Trophoblast cell (in vitro differentiated cells and primary cell): Measurements from ENCODE around the gene SIMC1.

Source experiments
- DNase-seq, 2 donors: peaks; one replicate each; pipeline ENCODE4 v3.0.0-alpha.2; 2016
- H2AFZ ChIP-seq: 2 replicates; pipeline ENCODE4 v1.6.1; 2013; ENCODE audit warnings: low read length, moderate library complexity, mild to moderate bottlenecking; ENCODE audit not compliant: insufficient read depth, poor library complexity
- H2AK5ac ChIP-seq: 2 replicates; pipeline ENCODE4 v1.6.1; 2013; ENCODE audit warnings: mild to moderate bottlenecking, low read length
- H2BK120ac ChIP-seq: 2 replicates; pipeline ENCODE4 v1.6.1; 2013; ENCODE audit warnings: low read length, mild to moderate bottlenecking, moderate library complexity; ENCODE audit not compliant: insufficient read depth, poor library complexity
- H2BK12ac ChIP-seq: 2 replicates; pipeline ENCODE4 v1.6.1; 2013; ENCODE audit warnings: mild to moderate bottlenecking, low read length, moderate library complexity
- H2BK5ac ChIP-seq: 2 replicates; pipeline ENCODE4 v1.6.1; 2013; ENCODE audit warnings: low read length, low read depth, moderate library complexity, mild to moderate bottlenecking; ENCODE audit not compliant: poor library complexity
- H3K14ac ChIP-seq: 2 replicates; pipeline ENCODE4 v1.6.1; 2013; ENCODE audit warnings: mild to moderate bottlenecking, low read length
- H3K18ac ChIP-seq: 2 replicates; pipeline ENCODE4 v1.6.1; 2013; ENCODE audit warnings: mild to moderate bottlenecking, low read length
- H3K23ac ChIP-seq: 2 replicates; pipeline ENCODE4 v1.6.1; 2013; ENCODE audit warnings: low read length
- H3K27ac ChIP-seq: 2 replicates; pipeline ENCODE4 v1.5.1; 2013; ENCODE audit warnings: low read depth, mild to moderate bottlenecking, inconsistent platforms, low read length, moderate library complexity
- H3K27me3 ChIP-seq: 2 replicates; pipeline ENCODE4 v1.6.1; 2013; ENCODE audit warnings: inconsistent platforms, mild to moderate bottlenecking, low read length, moderate library complexity; ENCODE audit not compliant: insufficient read depth
- H3K36me3 ChIP-seq, 2 experiments: 1 replicate in 1 of 2; 2 replicates in 1 of 2; pipeline ENCODE4 v1.6.1; 2013; ENCODE audit warnings: low read length in 2 of 2, mild to moderate bottlenecking in 2 of 2, moderate library complexity in 1 of 2; ENCODE audit not compliant: insufficient read depth in 2 of 2, control insufficient read depth in 1 of 2
- H3K4ac ChIP-seq: 2 replicates; pipeline ENCODE4 v1.6.1; 2013; ENCODE audit warnings: low read depth, mild to moderate bottlenecking, low read length, moderate library complexity
- H3K4me1 ChIP-seq, 2 experiments: 1 replicate in 1 of 2; 2 replicates in 1 of 2; pipeline ENCODE4 v1.6.1; 2013; ENCODE audit warnings: low read length in 2 of 2, mild to moderate bottlenecking in 2 of 2, moderate library complexity in 1 of 2; ENCODE audit not compliant: insufficient read depth in 2 of 2, control insufficient read depth in 1 of 2
- H3K4me2 ChIP-seq: 2 replicates; pipeline ENCODE4 v1.6.1; 2013; ENCODE audit warnings: inconsistent platforms, mild to moderate bottlenecking, low read length, moderate library complexity
- H3K4me3 ChIP-seq: 2 replicates; pipeline ENCODE4 v1.5.1; 2013; ENCODE audit warnings: mild to moderate bottlenecking, low read depth, low read length, inconsistent platforms
- H3K79me1 ChIP-seq: one replicate; pipeline ENCODE4 v1.6.1; 2013; ENCODE audit warnings: low read length
- H3K79me2 ChIP-seq: 2 replicates; pipeline ENCODE4 v1.6.1; 2013; ENCODE audit warnings: low read length, mild to moderate bottlenecking; ENCODE audit not compliant: control insufficient read depth, insufficient read depth, poor library complexity
- H3K9ac ChIP-seq: 2 replicates; pipeline ENCODE4 v1.6.1; 2013; ENCODE audit warnings: mild to moderate bottlenecking, low read length
- H3K9me3 ChIP-seq: 2 replicates; pipeline ENCODE4 v1.6.1; 2013; ENCODE audit warnings: low read depth, mild to moderate bottlenecking, control low read depth, inconsistent platforms, low read length; ENCODE audit not compliant: insufficient read depth
- H4K12ac ChIP-seq: 2 replicates; pipeline ENCODE4 v1.6.1; 2013; ENCODE audit warnings: low read depth, mild to moderate bottlenecking, low read length, moderate library complexity
- H4K8ac ChIP-seq: 2 replicates; pipeline ENCODE4 v1.6.1; 2013; ENCODE audit warnings: low read depth, mild to moderate bottlenecking, low read length, moderate library complexity
- H4K91ac ChIP-seq: one replicate; pipeline ENCODE4 v1.6.1; 2013; ENCODE audit warnings: low read depth, mild to moderate bottlenecking, low read length, moderate library complexity
- WGBS: extraction: QIAGEN DNeasy Blood & Tissue Kit; methylation state at CpG from one replicate; pipeline ENCODE4 v1.1.7; 2013; ENCODE audit warnings: missing lambda C conversion rate; ENCODE audit not compliant: insufficient read length, insufficient coverage; ENCODE audit errors: extremely low coverage; 5-methylcytosine and 5-hydroxymethylcytosine counted together

Gene SIMC1

GRCh38 chr5:176391999-176392398, 153.8 kb downstream of the SIMC1 start:
- H3K36me3 ChIP-seq, result peaks cover 34 to 48% of the 10 kb centered on the region in 2 experiments
- no peak overlapping the region for H2AK5ac ChIP-seq
- no peak overlapping the region for H3K18ac ChIP-seq
- H3K4me3 ChIP-seq, result no peak overlapping the region
- H3K9me3 ChIP-seq, result no peaks in the 10 kb centered on the region
- no peak overlapping the region for H3K23ac ChIP-seq
- H2BK5ac ChIP-seq, result no peak overlapping the region
- H2AFZ ChIP-seq, result no peak overlapping the region
- H3K27ac ChIP-seq, result no peak overlapping the region
- peaks cover 5 to 15% of the 10 kb centered on the region in 2 experiments for H3K4me1 ChIP-seq
- no peak overlapping the region for H3K4me2 ChIP-seq
- H3K4ac ChIP-seq, result no peak overlapping the region
- H2BK120ac ChIP-seq, result no peak overlapping the region
- H3K14ac ChIP-seq, result no peak overlapping the region
- no peaks in the 10 kb centered on the region for H3K27me3 ChIP-seq
- H3K79me1 ChIP-seq, result peaks cover 11% of the 10 kb centered on the region
- H4K8ac ChIP-seq, result no peak overlapping the region
- WGBS, result no CpG with 5 or more reads among the region's 4 CpGs
- H3K9ac ChIP-seq, result no peak overlapping the region
- H2BK12ac ChIP-seq, result no peak overlapping the region
- H4K12ac ChIP-seq, result no peak overlapping the region
- H3K79me2 ChIP-seq, result peaks cover 11% of the 10 kb centered on the region
- DNase-seq, result no peak
- H4K91ac ChIP-seq, result no peak overlapping the region

DNA sequence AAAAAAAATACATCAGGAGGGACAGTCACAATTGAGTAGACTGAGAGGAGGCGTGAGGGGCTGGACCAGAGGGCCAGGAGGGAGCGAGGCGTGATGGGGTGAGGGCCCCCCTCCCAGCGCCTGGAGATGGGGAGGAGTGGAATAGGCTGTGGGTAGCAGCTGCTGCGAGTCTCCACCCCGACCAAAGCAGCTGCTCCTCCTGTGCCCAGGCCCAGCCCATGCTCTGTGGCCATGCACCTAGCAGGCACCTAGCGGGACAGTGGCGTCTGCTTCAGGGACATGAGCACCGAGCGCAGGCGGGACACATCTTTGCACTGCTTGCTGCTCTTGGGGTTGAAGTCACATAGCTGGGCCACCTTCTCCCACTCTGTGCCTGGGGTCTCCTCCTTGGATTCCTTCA, 154.3 kb downstream of the SIMC1 start:
- H3K79me2 ChIP-seq, result peaks cover 11% of the 10 kb centered on the region
- no peak overlapping the region for H3K9ac ChIP-seq
- no peak overlapping the region for H2BK12ac ChIP-seq
- peaks cover 5 to 12% of the 10 kb centered on the region in 2 experiments for H3K4me1 ChIP-seq
- no peak overlapping the region for H2BK120ac ChIP-seq
- WGBS, result no CpG with 5 or more reads among the region's 11 CpGs
- H3K4ac ChIP-seq, result no peak overlapping the region
- no peak overlapping the region for H3K14ac ChIP-seq
- no peak overlapping the region for H2AK5ac ChIP-seq
- no peak overlapping the region for H4K12ac ChIP-seq
- H3K4me3 ChIP-seq, result no peak overlapping the region
- H4K91ac ChIP-seq, result no peak overlapping the region
- peaks cover 11% of the 10 kb centered on the region for H3K79me1 ChIP-seq
- H3K18ac ChIP-seq, result no peak overlapping the region
- H2BK5ac ChIP-seq, result no peak overlapping the region
- H3K27ac ChIP-seq, result no peak overlapping the region
- no peak overlapping the region for H3K4me2 ChIP-seq
- no peak for DNase-seq
- no peaks in the 10 kb centered on the region for H3K9me3 ChIP-seq
- H2AFZ ChIP-seq, result no peak overlapping the region
- H3K27me3 ChIP-seq, result no peaks in the 10 kb centered on the region
- no peak overlapping the region for H3K23ac ChIP-seq
- no peak overlapping the region for H4K8ac ChIP-seq
- H3K36me3 ChIP-seq, result peaks cover 37 to 52% of the 10 kb centered on the region in 2 experiments

- H2AK5ac ChIP-seq, result no peak overlapping the region
- H3K4me2 ChIP-seq, result no peak overlapping the region
- H4K8ac ChIP-seq, result no peak overlapping the region
- no peak overlapping the region for H4K91ac ChIP-seq
- H3K14ac ChIP-seq, result no peak overlapping the region
- no peak overlapping the region for H2BK120ac ChIP-seq
- H3K79me2 ChIP-seq, result peaks cover 4% of the 10 kb centered on the region
- no peak overlapping the region for H3K18ac ChIP-seq
- H3K27me3 ChIP-seq, result no peaks in the 10 kb centered on the region
- H3K4me3 ChIP-seq, result no peak overlapping the region
- no peak overlapping the region for H2AFZ ChIP-seq
- H3K23ac ChIP-seq, result no peak overlapping the region
- no CpG with 5 or more reads among the region's 9 CpGs for WGBS
- no peak overlapping the region for H2BK12ac ChIP-seq
- peaks cover 5 to 13% of the 10 kb centered on the region in 2 experiments for H3K4me1 ChIP-seq
- no peak overlapping the region for H4K12ac ChIP-seq
- DNase-seq, result no peak
- H3K27ac ChIP-seq, result no peak overlapping the region
- H3K79me1 ChIP-seq, result peaks cover 4% of the 10 kb centered on the region
- H3K9ac ChIP-seq, result no peak overlapping the region
- H2BK5ac ChIP-seq, result no peak overlapping the region
- no peak overlapping the region for H3K4ac ChIP-seq
- peaks cover 42 to 60% of the 10 kb centered on the region in 2 experiments for H3K36me3 ChIP-seq
- no peaks in the 10 kb centered on the region for H3K9me3 ChIP-seq
These were observed 155.9 kb downstream of the SIMC1 start for GRCh38 chr5:176394096-176394495.

DNA sequence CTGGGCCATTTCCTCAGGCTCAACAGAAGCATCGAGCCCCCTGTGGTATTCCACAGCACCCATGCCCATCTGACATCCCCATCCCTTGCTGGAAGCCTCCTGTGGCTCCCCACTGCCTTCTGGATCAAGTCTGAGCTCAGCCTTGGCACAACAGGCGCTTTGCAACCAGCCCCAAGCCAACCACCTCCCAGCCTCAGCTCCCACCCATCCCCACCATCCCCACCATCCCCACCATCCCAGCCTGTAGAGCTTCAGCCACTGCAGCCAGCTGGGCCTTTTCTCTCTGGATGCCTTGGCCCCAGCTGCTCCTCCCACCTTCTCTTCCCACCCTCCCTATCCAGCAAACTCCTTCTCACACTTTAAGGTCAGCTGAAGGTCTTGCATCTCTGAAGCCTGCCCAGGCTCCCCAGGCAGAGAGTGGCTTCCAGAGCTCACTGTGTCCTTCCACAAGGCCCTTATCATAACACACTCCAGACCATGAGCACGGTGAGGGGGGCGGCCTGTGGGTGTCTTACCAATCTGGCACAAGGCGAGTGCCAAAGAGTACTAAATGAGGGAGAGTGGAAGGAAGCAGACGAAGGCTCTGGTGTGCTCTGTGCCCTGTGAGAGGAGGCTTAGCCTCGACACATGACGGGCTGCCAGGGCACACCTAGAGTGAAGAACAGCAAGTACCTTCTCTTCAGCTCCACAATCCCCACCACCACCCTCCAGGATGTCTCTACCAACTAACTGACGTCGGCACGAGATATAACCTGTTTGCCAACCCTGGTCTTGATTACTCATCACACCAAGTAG, 156.9 kb downstream of the SIMC1 start:
- H4K12ac ChIP-seq, result no peak overlapping the region
- peaks cover 2% of the 10 kb centered on the region for H3K79me1 ChIP-seq
- WGBS, result no CpG with 5 or more reads among the region's 11 CpGs
- H3K4me1 ChIP-seq, result peaks cover 5 to 11% of the 10 kb centered on the region in 2 experiments
- H2BK12ac ChIP-seq, result no peak overlapping the region
- no peak overlapping the region for H3K4ac ChIP-seq
- DNase-seq, result no peak
- H2BK5ac ChIP-seq, result no peak overlapping the region
- H3K36me3 ChIP-seq, result peaks cover 42 to 61% of the 10 kb centered on the region in 2 experiments
- H3K79me2 ChIP-seq, result no peaks in the 10 kb centered on the region
- H4K91ac ChIP-seq, result no peak overlapping the region
- no peak overlapping the region for H2AFZ ChIP-seq
- H4K8ac ChIP-seq, result no peak overlapping the region
- no peaks in the 10 kb centered on the region for H3K9me3 ChIP-seq
- no peak overlapping the region for H3K4me3 ChIP-seq
- no peak overlapping the region for H3K18ac ChIP-seq
- no peak overlapping the region for H2BK120ac ChIP-seq
- no peak overlapping the region for H3K9ac ChIP-seq
- H3K27ac ChIP-seq, result no peak overlapping the region
- no peaks in the 10 kb centered on the region for H3K27me3 ChIP-seq
- no peak overlapping the region for H3K23ac ChIP-seq
- no peak overlapping the region for H2AK5ac ChIP-seq
- H3K14ac ChIP-seq, result no peak overlapping the region
- no peak overlapping the region for H3K4me2 ChIP-seq
